Coronary artery (tissue), 2 donors: ENCODE results near the gene PEX14.

Source experiments
- DNase-seq: peaks from one replicate; pipeline ENCODE4 v3.0.0-alpha.2; 2017; ENCODE audit warnings: low spot score
- H3K27ac ChIP-seq, 2 donors: fragments of 200-600 bp; sonication (generic); one replicate each; pipeline ENCODE4 v1.5.1; 2016 to 2019
- H3K4me3 ChIP-seq: fragments of 200-600 bp; sonication (generic); 2 replicates; pipeline ENCODE4 v1.5.1; 2016; ENCODE audit warnings: mild to moderate bottlenecking, moderate library complexity
- TF ChIP-seq, protein P1 (sequence below): fragments of 200-600 bp; sonication (generic); IDR thresholded peaks from one replicate; pipeline ENCODE4 v1.5.1; 2019; ENCODE audit warnings: antibody characterized with exemption

PEX14 gene

DNA sequence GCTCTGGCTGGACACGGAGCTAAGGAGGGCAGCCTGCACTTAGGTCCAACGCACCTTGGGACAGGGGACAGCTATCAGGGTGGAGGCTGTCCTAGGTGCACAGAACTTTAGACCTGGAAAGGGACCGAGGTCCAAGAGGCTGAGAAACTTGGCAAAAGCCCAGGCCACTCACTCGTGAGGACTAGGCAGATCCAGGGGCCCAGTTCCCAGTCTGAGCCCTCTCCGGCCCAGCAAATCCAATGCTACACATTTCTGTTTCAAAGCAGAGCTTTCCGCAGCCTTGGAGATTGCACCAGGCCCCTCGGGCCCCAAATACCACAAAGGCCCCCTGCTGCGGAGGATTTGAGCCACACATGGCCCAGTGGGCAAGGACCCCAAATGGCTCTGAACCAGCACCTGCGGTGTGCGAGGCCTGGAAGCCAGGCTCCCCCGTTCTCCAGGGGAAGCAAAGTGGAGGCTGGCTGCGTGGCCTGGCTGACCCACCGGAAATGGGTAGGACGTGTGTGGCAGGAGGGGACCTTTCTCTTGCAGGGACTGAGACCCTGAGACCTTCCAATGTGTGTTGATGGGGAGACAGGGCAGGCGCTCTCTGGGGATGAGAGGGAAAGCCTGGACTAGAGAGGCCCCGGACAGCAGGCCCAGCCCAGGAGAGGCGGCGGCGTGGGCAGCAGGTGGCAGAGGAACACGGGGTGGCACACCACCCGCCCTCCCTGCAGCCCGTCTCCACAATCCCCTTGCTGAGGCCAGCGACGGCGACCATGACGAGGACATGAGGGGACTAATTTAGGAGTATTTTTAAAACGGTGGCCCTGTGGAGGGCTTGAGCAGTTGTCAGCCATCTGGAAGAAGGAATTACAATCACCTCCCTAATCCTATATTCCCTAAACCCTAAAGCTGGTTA is 203.0 kb downstream of the PEX14 start:
- Histone ChIP-seq H3K4me3 (no peak overlapping the region), H3K27ac (no peak overlapping the region)
- DNase-seq = no peak
- TF ChIP-seq, protein P1, sequence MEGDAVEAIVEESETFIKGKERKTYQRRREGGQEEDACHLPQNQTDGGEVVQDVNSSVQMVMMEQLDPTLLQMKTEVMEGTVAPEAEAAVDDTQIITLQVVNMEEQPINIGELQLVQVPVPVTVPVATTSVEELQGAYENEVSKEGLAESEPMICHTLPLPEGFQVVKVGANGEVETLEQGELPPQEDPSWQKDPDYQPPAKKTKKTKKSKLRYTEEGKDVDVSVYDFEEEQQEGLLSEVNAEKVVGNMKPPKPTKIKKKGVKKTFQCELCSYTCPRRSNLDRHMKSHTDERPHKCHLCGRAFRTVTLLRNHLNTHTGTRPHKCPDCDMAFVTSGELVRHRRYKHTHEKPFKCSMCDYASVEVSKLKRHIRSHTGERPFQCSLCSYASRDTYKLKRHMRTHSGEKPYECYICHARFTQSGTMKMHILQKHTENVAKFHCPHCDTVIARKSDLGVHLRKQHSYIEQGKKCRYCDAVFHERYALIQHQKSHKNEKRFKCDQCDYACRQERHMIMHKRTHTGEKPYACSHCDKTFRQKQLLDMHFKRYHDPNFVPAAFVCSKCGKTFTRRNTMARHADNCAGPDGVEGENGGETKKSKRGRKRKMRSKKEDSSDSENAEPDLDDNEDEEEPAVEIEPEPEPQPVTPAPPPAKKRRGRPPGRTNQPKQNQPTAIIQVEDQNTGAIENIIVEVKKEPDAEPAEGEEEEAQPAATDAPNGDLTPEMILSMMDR = no peak

DNA sequence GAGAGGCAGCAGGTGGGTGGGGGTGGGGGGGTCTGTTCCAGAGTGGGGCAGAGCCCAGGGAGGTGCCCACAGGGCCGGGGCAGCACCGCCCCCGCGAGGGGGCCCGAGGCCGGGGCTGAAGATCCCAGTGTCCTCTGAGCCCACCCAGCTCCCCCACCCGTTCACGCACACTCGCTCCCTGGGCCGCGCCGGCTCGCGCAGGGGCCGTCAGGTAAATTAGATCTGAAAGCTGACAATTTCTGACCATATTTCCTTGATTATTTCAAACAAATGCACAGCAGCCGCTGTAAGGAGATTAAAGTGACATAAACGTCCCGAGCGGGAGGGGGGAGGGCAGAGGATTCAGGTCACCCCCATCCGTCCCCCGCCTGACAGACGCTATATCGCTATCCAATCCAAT is 203.7 kb downstream of the PEX14 start:
- Histone ChIP-seq H3K4me3 (no peak overlapping the region), H3K27ac (no peak overlapping the region)
- DNase-seq = no peak
- TF ChIP-seq, protein P1 = no peak

DNA sequence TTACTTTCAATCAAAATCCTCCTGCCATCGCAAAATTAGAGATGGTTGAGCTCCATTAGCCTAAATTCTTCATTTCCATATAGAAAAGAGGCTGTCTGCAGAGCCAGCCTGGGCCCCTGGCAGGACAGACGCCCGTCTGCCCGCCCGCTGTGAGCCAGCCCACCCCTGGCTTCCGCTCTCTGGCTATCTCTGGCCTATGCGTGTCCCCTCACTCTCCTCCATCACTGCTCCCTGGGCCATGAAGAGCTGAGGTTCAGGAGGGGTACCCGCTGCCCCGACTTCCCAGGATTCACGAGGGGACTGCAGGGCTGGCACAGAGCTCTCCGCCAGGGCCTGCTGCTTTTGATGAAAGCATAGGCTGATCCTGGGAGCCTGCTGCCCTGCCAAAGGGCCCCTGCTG is 204.1 kb downstream of the PEX14 start:
- TF ChIP-seq, protein P1 = no peak

DNA sequence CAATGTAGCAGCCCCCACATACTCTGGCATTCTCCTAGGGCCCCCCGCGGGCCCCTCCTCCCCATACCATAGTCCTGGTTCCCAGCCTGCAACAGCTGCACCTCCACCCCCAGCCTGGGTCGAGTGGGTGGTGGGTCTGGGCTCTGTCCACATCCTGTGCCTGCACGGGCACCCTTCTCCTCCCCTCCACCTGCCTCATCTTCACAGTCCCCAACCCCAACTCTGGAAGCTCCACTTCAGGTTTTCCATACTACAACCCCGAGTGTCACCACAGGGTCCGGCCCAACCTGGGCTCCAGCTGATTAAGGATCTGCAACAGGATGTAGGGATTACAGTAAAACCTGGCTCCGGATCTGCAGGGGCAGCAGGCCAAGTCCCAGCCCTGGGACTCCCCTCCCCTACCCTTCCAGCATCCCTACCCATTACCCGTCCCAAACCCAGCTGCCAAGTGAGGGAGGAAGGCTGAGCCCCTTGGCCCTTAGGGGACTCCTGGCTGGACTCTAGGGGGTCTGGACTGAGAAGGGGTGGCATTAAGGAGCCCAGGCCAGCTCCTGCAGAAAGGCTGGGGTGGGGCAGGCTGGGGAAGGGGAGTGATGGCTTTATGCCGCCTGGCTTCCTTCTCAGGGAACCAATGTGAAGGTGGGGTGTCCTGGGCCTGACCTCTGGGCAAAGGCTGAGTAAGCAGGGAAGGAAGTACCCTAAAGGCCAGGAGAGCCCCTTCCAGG is 204.9 kb downstream of the PEX14 start:
- TF ChIP-seq, protein P1 = no peak
- H3K27ac ChIP-seq = no peak overlapping the region
- H3K4me3 ChIP-seq = no peak overlapping the region
- DNase-seq = no peak

More for the DNA sequence above, 204.1 kb downstream of the PEX14 start:
- H3K27ac ChIP-seq = no peak overlapping the region
- H3K4me3 ChIP-seq = no peak overlapping the region
- no peak for DNase-seq
